GM23248 (cell line): Measurements from ENCODE around the gene ARID1B.

Experiments used
- EZH2 ChIP-seq: fragments of 200-600 bp; sonication (generic); IDR thresholded peaks from 2 replicates; pipeline ENCODE4 v1.6.1; 2018; ENCODE audit warnings: antibody characterized with exemption, mild to moderate bottlenecking; ENCODE audit not compliant: insufficient read depth, poor library complexity, severe bottlenecking
- EZH2phosphoT487 ChIP-seq: fragments of 200-600 bp; sonication (generic); IDR thresholded peaks from 2 replicates; pipeline ENCODE4 v1.6.1; 2018; ENCODE audit warnings: antibody characterized with exemption, moderate library complexity, mild to moderate bottlenecking, low read depth; ENCODE audit not compliant: insufficient read depth

- TF ChIP-seq EZH2: no peak
- TF ChIP-seq EZH2phosphoT487: no peak
Measured at GRCh38 chr6:157254538-157254937, 477.4 kb downstream of the ARID1B start.
